ENCODE measurements around the gene ARRB2. TPM values are rescaled to one million over a fixed set of nuclear protein-coding genes. Genes with fewer than 3 reads are reported as not detected.

The ARRB2 gene
- total RNA-seq, 1 donor from 2014 or later: 10.3 TPM

DNA sequence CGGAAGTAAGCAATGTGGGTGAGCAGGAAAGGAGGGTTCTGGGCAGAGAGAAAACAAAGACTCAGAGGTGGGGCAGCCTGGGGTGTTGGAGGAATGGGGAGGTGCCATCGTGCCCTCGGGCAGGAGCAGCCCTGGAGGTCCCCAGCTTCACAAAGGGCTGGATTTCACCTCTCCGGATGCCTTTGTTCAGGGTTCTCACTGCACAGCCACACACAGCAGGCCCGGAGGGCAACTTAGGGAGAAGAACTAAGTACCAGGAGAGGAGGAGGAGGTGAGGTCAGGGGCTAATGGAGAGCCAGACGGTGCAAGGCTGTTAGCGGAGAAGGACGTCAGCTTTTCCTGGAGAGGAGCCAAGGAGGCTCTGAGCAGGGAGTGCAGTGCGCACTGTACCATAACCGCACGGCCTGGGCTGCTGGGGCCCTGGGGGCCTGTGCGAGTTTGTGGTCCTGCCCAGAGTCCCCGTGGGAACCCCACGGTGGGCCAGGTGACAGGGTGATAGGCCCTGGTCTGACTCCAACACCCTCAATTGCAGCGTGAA lies 9.3 kb downstream of the ARRB2 start:
- no peak for FAIRE-seq
- no peaks in the 10 kb centered on the region for H3K36me3 ChIP-seq (ENCODE audit: insufficient read depth, low read length)
- H3K4me1 ChIP-seq (ENCODE audit: insufficient read depth, low read length): peaks cover 9% of the 10 kb centered on the region
- H3K27ac ChIP-seq (ENCODE audit: low read depth, low read length): no peak overlapping the region
- Mint-ChIP-seq H3K27ac (ENCODE audit: unreplicated experiment) (no peak overlapping the region), H3K27me3 (ENCODE audit: low read depth, unreplicated experiment) (peaks cover 3% of the 10 kb centered on the region), H3K4me3 (ENCODE audit: unreplicated experiment) (no peak overlapping the region), H3K9me3 (ENCODE audit: unreplicated experiment) (peaks cover 3% of the 10 kb centered on the region), H3K36me3 (ENCODE audit: low read depth, unreplicated experiment) (peaks cover 14% of the 10 kb centered on the region), H3K4me1 (ENCODE audit: low read depth, unreplicated experiment) (no peaks in the 10 kb centered on the region)
- H4K20me1 ChIP-seq (ENCODE audit: insufficient read depth, low read length): no peaks in the 10 kb centered on the region
- no peak for TF ChIP-seq CTCF (IDR thresholded peaks at IDR 0.05; ENCODE audit: insufficient read depth, low read depth, low read length)
- no peak for TF ChIP-seq EZH2 (IDR thresholded peaks at IDR 0.05; ENCODE audit: insufficient read depth, low read length)
- no peaks in the 10 kb centered on the region for H3K79me2 ChIP-seq (ENCODE audit: insufficient read depth, low read length)
- no peak overlapping the region for H3K9ac ChIP-seq (ENCODE audit: low read length)
- no peak overlapping the region for H3K4me3 ChIP-seq (ENCODE audit: insufficient read depth, low read depth, low read length)
- no peak for DNase-seq (ENCODE audit: low read depth)
- no peaks in the 10 kb centered on the region for H3K27me3 ChIP-seq (ENCODE audit: insufficient read depth, low read length)
- H3K9me3 ChIP-seq (ENCODE audit: insufficient read depth, low read depth, low read length): no peaks in the 10 kb centered on the region
- H3K4me2 ChIP-seq (ENCODE audit: low read length): no peak overlapping the region
- no peak overlapping the region for H2AFZ ChIP-seq (ENCODE audit: low read depth, low read length)

DNA sequence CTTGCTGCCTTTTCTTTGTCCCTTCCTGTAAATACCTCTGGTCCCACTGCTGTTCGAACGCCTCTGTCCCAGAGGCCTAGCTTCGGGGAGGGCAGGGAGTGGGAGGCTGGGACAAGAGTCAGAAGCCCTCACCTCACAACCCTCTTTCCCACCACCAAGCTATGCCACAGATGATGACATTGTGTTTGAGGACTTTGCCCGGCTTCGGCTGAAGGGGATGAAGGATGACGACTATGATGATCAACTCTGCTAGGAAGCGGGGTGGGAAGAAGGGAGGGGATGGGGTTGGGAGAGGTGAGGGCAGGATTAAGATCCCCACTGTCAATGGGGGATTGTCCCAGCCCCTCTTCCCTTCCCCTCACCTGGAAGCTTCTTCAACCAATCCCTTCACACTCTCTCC lies 10.4 kb downstream of the ARRB2 start:
- Histone ChIP-seq H3K4me2 (ENCODE audit: low read length) (no peak overlapping the region), H3K4me3 (ENCODE audit: insufficient read depth, low read depth, low read length) (no peak overlapping the region), H3K79me2 (ENCODE audit: insufficient read depth, low read length) (no peaks in the 10 kb centered on the region), H3K27ac (ENCODE audit: low read depth, low read length) (no peak overlapping the region), H4K20me1 (ENCODE audit: insufficient read depth, low read length) (no peaks in the 10 kb centered on the region), H3K36me3 (ENCODE audit: insufficient read depth, low read length) (no peaks in the 10 kb centered on the region), H3K9ac (ENCODE audit: low read length) (no peak overlapping the region), H3K27me3 (ENCODE audit: insufficient read depth, low read length) (no peaks in the 10 kb centered on the region), H3K4me1 (ENCODE audit: insufficient read depth, low read length) (peaks cover 9% of the 10 kb centered on the region), H3K9me3 (ENCODE audit: insufficient read depth, low read depth, low read length) (no peaks in the 10 kb centered on the region), H2AFZ (ENCODE audit: low read depth, low read length) (no peak overlapping the region)
- Mint-ChIP-seq H3K4me1 (ENCODE audit: low read depth, unreplicated experiment) (no peaks in the 10 kb centered on the region), H3K4me3 (ENCODE audit: unreplicated experiment) (no peak overlapping the region), H3K27ac (ENCODE audit: unreplicated experiment) (no peak overlapping the region), H3K36me3 (ENCODE audit: low read depth, unreplicated experiment) (peaks cover 11% of the 10 kb centered on the region), H3K27me3 (ENCODE audit: low read depth, unreplicated experiment) (peaks cover 3% of the 10 kb centered on the region), H3K9me3 (ENCODE audit: unreplicated experiment) (peaks cover 3% of the 10 kb centered on the region)
- no peak for TF ChIP-seq EZH2 (IDR thresholded peaks at IDR 0.05; ENCODE audit: insufficient read depth, low read length)
- TF ChIP-seq CTCF (IDR thresholded peaks at IDR 0.05; ENCODE audit: insufficient read depth, low read depth, low read length): no peak
- FAIRE-seq: no peak
- no peak for DNase-seq (ENCODE audit: low read depth)
